Chondrocyte (in vitro differentiated cells): ENCODE results near the gene RB1. TPM values are rescaled to one million over a fixed set of nuclear protein-coding genes. Genes with fewer than 3 reads are reported as not detected.

Experiments
- DNase-seq: peaks from one replicate; pipeline ENCODE4 v3.0.0; 2021; ENCODE audit warnings: mixed read lengths, low spot score
- H3K27ac Mint-ChIP-seq: one replicate; pipeline ENCODE4 v1.8.0; 2021; ENCODE audit warnings: mild to moderate bottlenecking, moderate library complexity, mixed read lengths; ENCODE audit not compliant: unreplicated experiment
- H3K27me3 Mint-ChIP-seq: 2 replicates; pipeline ENCODE4 v1.8.0; 2021; ENCODE audit warnings: low read depth, mixed read lengths
- H3K36me3 Mint-ChIP-seq: 2 replicates; pipeline ENCODE4 v1.8.0; 2021; ENCODE audit warnings: low read depth, mixed read lengths
- H3K4me1 Mint-ChIP-seq: 2 replicates; pipeline ENCODE4 v1.8.0; 2021; ENCODE audit warnings: low read depth, mild to moderate bottlenecking, mixed read lengths
- H3K4me3 Mint-ChIP-seq: one replicate; pipeline ENCODE4 v1.8.0; 2021; ENCODE audit warnings: mild to moderate bottlenecking, moderate library complexity, mixed read lengths; ENCODE audit not compliant: unreplicated experiment
- H3K9me3 Mint-ChIP-seq: 2 replicates; pipeline ENCODE4 v1.8.0; 2021; ENCODE audit warnings: low read depth, mixed read lengths
- CTCF ChIP-seq: fragments of 200-600 bp; sonication (generic); IDR thresholded peaks from 2 replicates; pipeline ENCODE4 v1.5.0; 2021; ENCODE audit warnings: antibody characterized with exemption, mild to moderate bottlenecking, moderate library complexity
- total RNA-seq: library from RNA; stranded (reverse); gene quantifications from 3 replicates; pipeline ENCODE4 v1.2.1, GENCODE V29; 2021

The RB1 gene
- total RNA-seq, 1 donor from 2014 or later: 33.4 TPM

DNA sequence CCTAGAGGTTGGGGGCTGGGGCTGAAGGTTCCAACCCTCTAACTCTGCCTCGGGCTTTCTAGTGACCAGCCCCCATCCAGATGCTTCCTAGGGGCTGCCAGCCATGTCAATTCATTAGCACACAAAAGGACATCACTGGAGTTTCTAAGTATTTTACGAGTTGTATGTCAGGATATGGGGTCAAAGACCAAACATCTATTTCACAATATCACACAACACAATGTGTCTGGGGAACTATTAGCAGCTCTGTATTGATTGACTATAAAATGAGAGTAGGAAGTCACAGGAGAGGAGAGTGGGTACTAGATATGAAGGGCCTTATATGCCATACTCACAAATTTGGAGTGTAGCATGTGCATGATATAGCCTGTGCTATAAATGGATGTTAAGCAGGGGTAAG, 67.3 kb downstream of the RB1 start:
- H3K9me3 Mint-ChIP-seq: peaks cover 5% of the 10 kb centered on the region

GRCh38 chr13:48377857-48378256, 74.3 kb downstream of the RB1 start:
- no peak overlapping the region for H3K4me3 Mint-ChIP-seq
- peaks cover 23% of the 10 kb centered on the region for H3K36me3 Mint-ChIP-seq
- no peaks in the 10 kb centered on the region for H3K4me1 Mint-ChIP-seq
- no peak for TF ChIP-seq CTCF
- no peak overlapping the region for H3K27ac Mint-ChIP-seq
- H3K9me3 Mint-ChIP-seq: peaks cover 5% of the 10 kb centered on the region
- H3K27me3 Mint-ChIP-seq: no peaks in the 10 kb centered on the region
- no peak for DNase-seq

More for the DNA sequence above, 67.3 kb downstream of the RB1 start:
- Mint-ChIP-seq H3K4me1 (no peaks in the 10 kb centered on the region), H3K27ac (no peak overlapping the region), H3K4me3 (no peak overlapping the region), H3K36me3 (peaks cover 19% of the 10 kb centered on the region), H3K27me3 (no peaks in the 10 kb centered on the region)
- DNase-seq: no peak
- TF ChIP-seq CTCF: no peak

DNA sequence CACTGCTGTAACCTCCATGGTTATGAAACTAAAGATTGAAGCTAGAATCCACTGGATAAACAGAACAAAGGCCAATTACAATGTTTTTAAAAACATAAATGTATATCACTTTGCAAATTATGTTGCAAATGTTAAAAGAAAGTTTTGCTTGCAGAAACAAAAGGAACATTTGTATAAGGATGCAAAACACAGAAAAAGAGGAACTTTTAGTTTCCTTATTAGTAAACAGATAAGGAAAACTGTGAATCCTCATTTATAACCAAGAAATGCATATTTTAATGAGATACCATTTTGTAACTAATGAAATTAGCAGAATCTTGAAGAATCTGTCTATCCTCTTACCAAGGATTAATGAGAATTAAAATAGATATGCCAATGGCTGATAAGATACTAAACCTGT, 77.0 kb downstream of the RB1 start:
- no peak for TF ChIP-seq CTCF
- H3K9me3 Mint-ChIP-seq: no peaks in the 10 kb centered on the region
- no peaks in the 10 kb centered on the region for H3K4me1 Mint-ChIP-seq
- H3K27me3 Mint-ChIP-seq: no peaks in the 10 kb centered on the region
- no peak for DNase-seq
- H3K4me3 Mint-ChIP-seq: no peak overlapping the region
- no peak overlapping the region for H3K27ac Mint-ChIP-seq
- H3K36me3 Mint-ChIP-seq: peaks cover 18% of the 10 kb centered on the region

DNA sequence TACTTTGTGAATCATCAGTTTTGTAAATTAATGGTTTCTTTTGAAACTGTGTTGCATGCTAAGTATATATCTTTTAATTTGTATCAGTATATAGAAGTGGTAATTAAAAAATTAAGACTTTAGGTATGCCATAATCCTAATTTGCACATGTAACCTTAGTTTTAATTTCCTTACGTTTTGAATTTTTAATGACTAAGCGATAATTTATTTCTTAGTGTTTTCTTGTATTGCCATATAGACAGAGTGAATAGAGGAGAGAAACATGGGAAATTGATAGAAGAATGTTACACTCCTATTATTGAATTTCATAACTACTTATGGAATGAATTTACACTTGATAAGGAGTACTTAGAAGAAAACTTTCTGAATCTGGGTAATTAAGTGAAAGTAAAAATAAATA, 79.8 kb downstream of the RB1 start:
- no peaks in the 10 kb centered on the region for H3K27me3 Mint-ChIP-seq
- H3K36me3 Mint-ChIP-seq: peaks cover 15% of the 10 kb centered on the region
- H3K4me1 Mint-ChIP-seq: no peaks in the 10 kb centered on the region
- H3K9me3 Mint-ChIP-seq: no peaks in the 10 kb centered on the region
- DNase-seq: no peak
- H3K27ac Mint-ChIP-seq: no peak overlapping the region
- TF ChIP-seq CTCF: no peak
- H3K4me3 Mint-ChIP-seq: no peak overlapping the region

DNA sequence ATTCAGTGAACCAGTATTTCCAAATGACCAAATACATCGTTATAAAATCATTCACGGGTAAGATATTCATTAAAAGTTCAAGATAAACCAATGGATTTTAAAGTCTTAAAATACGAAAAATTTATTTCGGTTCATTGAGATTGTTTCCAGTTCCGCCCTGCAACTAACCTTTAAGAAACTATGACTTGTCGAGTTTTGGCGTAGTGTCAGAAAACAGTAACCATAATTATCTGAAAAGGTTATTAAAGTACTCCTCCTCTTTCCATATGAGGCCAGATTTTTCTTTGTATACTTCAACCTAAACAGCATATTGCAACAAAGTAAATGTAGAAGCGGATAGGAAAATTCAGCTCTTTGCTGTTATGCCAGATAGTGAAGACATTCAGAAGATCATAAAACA, 83.3 kb downstream of the RB1 start:
- H3K36me3 Mint-ChIP-seq: peaks cover 12% of the 10 kb centered on the region

More for the DNA sequence above, 83.3 kb downstream of the RB1 start:
- H3K4me3 Mint-ChIP-seq: no peak overlapping the region
- no peaks in the 10 kb centered on the region for H3K27me3 Mint-ChIP-seq
- no peaks in the 10 kb centered on the region for H3K4me1 Mint-ChIP-seq
- H3K9me3 Mint-ChIP-seq: peaks cover 3% of the 10 kb centered on the region
- DNase-seq: no peak
- H3K27ac Mint-ChIP-seq: no peak overlapping the region
- TF ChIP-seq CTCF: no peak
